Naive B cell (primary cell): Measurements from ENCODE around the gene ZNF185. TPM values are rescaled to one million over a fixed set of nuclear protein-coding genes. Genes with fewer than 3 reads are reported as not detected.

ENCODE experiments used
- ATAC-seq, 2 donors: fragments of 150-1000 bp; cut with Tn5 transposase; 2 replicates each; pipeline ENCODE4 v1.10.0; 2021; ENCODE audit warnings: low read depth in 2 of 2, mild to moderate bottlenecking in 2 of 2, moderate library complexity in 2 of 2
- DNase-seq: peaks from one replicate; pipeline ENCODE4 v3.0.0; 2022
- H3K27ac Mint-ChIP-seq, 6 donors: one replicate each; pipeline ENCODE4 v1.8.0; 2020 to 2022; ENCODE audit warnings: mild to moderate bottlenecking in 6 of 6, mixed read lengths in 6 of 6, moderate library complexity in 5 of 6, inconsistent platforms in 2 of 6
- H3K27me3 Mint-ChIP-seq, 3 donors: one replicate each; pipeline ENCODE4 v1.8.0; 2021 to 2022; ENCODE audit warnings: mixed read lengths in 3 of 3, mild to moderate bottlenecking in 1 of 3
- H3K36me3 Mint-ChIP-seq, 2 donors: one replicate each; pipeline ENCODE4 v1.8.0; 2020 to 2022; ENCODE audit warnings: mixed read lengths in 2 of 2, inconsistent platforms in 1 of 2, mild to moderate bottlenecking in 1 of 2
- H3K4me1 Mint-ChIP-seq, 3 donors: one replicate each; pipeline ENCODE4 v1.8.0; 2020 to 2022; ENCODE audit warnings: mixed read lengths in 3 of 3, inconsistent platforms in 1 of 3, mild to moderate bottlenecking in 1 of 3, moderate library complexity in 1 of 3
- H3K4me3 Mint-ChIP-seq, 8 donors: one replicate each; pipeline ENCODE4 v1.8.0; 2020 to 2022; ENCODE audit warnings: mild to moderate bottlenecking in 8 of 8, mixed read lengths in 8 of 8, moderate library complexity in 8 of 8, inconsistent platforms in 2 of 8
- H3K9me3 Mint-ChIP-seq, 7 donors: one replicate each; pipeline ENCODE4 v1.8.0; 2020 to 2022; ENCODE audit warnings: mixed read lengths in 7 of 7, mild to moderate bottlenecking in 5 of 7, inconsistent platforms in 2 of 7, moderate library complexity in 1 of 7
- polyA plus RNA-seq, 6 donors: library from polyadenylated mRNA; unstranded; fragments of 300-500 nt; fragmentation: Illumina TruSeq; gene quantifications; one replicate each; pipeline ENCODE4 v1.2.3, GENCODE V29; 2021; ENCODE audit warnings: low read depth in 6 of 6

ZNF185 gene
- polyA plus RNA-seq, 6 donors from 2014 or later = 0.55 to 4.3 (median 2.4) TPM

DNA sequence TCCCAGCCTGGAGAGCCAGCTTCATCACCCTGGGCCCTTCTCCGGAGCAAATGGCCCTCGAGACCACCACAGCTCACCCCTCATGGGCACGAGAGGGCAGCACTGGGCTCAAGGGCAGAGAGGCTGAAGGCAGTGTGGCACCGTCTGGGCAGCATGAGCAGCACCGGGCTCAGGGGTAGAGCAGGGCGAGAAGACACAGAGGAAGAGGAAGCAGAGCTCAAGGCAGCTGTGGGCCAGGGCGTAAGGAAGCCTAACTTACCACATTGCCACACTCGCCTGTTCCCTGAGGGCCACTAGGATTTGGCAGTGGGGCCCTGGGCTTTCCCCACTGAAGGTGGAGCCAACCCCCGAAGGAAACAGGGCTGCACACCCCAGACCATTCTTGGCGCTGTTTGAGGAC lies 15.5 kb downstream of the ZNF185 start:
- Mint-ChIP-seq H3K4me3 (peak overlapping the region in 1 of 8 donors; percentile 67), H3K27me3 (peaks cover 0 to 8% (median 3%) of the 10 kb centered on the region in 3 donors), H3K36me3 (no peaks in the 10 kb centered on the region), H3K9me3 (peaks cover 0 to 4% (median 0%) of the 10 kb centered on the region in 7 donors), H3K4me1 (peaks cover 0 to 10% (median 8%) of the 10 kb centered on the region in 3 donors), H3K27ac (no peak overlapping the region)
- DNase-seq (no peak), ATAC-seq (no peak)

- Mint-ChIP-seq H3K36me3 (no peaks in the 10 kb centered on the region), H3K9me3 (peaks cover 0 to 4% (median 0%) of the 10 kb centered on the region in 7 donors), H3K4me1 (peaks cover 0 to 12% (median 8%) of the 10 kb centered on the region in 3 donors), H3K27me3 (peaks cover 0 to 7% (median 3%) of the 10 kb centered on the region in 3 donors), H3K27ac (no peak overlapping the region), H3K4me3 (no peak overlapping the region)
- DNase-seq = no peak
- no peak for ATAC-seq
These were observed 16.0 kb downstream of the ZNF185 start for GRCh38 chrX:152913910-152914309.

- ATAC-seq (peak; percentile 58 to 81), DNase-seq (peak; percentile 17)
- peak overlapping the region in 1 of 6 donors; percentile 44 for H3K27ac Mint-ChIP-seq
These were observed 17.8 kb downstream of the ZNF185 start for GRCh38 chrX:152915541-152916241.

DNA sequence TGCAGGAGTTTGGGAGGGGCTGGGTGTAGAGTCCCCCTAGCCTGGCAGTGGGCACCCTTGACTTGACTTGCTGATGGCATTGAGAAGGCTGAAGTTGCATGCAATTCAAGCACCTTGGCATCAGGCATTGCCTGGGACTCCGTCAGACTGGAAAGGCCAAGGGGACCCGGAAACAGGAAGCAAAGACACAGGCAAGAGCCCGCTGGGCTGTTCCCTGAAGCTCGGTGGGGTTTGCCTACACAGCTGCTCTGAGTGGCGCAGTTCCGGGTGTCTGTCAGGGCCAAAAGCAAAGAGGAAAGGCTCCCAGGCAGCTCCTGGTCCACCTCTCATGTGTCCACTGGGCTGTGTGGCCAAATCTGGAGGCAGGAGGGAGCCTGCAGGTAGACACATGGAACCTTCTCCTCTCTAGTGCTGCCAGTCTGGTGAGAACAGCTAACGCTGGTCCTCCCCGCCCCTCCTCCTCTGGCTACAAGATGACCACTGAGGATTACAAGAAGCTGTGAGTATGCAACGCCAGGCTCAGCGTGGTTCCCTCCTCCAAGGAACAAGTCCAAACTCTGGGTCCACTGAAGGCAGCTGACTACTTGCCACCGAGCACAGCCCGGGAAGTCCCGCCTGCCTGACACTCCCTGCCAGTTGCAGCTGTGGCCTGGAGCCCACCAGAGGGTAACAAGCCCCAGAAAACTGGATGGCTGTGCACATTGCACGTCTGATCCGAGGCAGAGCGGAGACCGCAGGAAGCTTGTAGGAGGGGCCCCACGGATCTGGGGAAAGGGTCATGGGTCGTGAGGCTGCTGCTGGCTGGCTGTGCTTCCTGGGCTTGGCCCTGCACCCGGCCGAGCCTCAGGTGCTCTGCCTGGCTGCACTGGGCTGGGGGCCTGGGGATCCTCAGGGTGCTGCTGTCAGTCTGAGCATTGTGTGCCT lies 20.1 kb downstream of the ZNF185 start:
- no peak overlapping the region for H3K27ac Mint-ChIP-seq
- peaks cover 0 to 10% (median 5%) of the 10 kb centered on the region in 3 donors for H3K4me1 Mint-ChIP-seq
- no peak for ATAC-seq
- no peaks in the 10 kb centered on the region for H3K36me3 Mint-ChIP-seq
- H3K9me3 Mint-ChIP-seq = no peaks in the 10 kb centered on the region
- no peak for DNase-seq
- H3K4me3 Mint-ChIP-seq = no peak overlapping the region
- H3K27me3 Mint-ChIP-seq = peaks cover 0 to 7% (median 3%) of the 10 kb centered on the region in 3 donors

More at GRCh38 chrX:152915541-152916241, 17.8 kb downstream of the ZNF185 start:
- peaks cover 0 to 4% (median 0%) of the 10 kb centered on the region in 7 donors for H3K9me3 Mint-ChIP-seq
- H3K4me1 Mint-ChIP-seq = peaks cover 0 to 13% (median 5%) of the 10 kb centered on the region in 3 donors
- H3K36me3 Mint-ChIP-seq = no peaks in the 10 kb centered on the region
- peaks cover 0 to 7% (median 3%) of the 10 kb centered on the region in 3 donors for H3K27me3 Mint-ChIP-seq
- no peak overlapping the region for H3K4me3 Mint-ChIP-seq

DNA sequence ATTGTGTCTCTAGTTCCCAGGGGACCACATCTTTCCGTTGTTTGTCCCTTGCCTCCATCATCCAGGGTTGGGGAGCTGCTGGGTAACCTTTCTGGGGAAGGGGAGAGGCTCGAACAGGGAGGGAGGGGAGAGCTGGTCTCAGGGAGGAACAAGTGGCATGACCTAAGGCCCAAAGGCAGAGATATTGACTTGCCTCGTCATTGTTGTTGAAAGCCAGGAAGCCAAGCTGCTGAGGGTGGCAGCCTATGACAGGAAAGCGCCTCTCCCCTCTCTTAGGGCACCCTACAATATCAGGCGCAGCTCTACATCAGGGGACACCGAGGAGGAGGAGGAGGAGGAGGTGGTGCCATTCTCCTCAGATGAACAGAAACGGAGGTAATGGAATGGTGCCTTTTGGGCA lies 20.8 kb downstream of the ZNF185 start:
- H3K4me3 Mint-ChIP-seq = no peak overlapping the region
- DNase-seq = no peak
- H3K27me3 Mint-ChIP-seq = peaks cover 0 to 7% (median 3%) of the 10 kb centered on the region in 3 donors
- H3K4me1 Mint-ChIP-seq = peaks cover 0 to 10% (median 5%) of the 10 kb centered on the region in 3 donors
- H3K36me3 Mint-ChIP-seq = no peaks in the 10 kb centered on the region
- ATAC-seq = no peak
- H3K9me3 Mint-ChIP-seq = no peaks in the 10 kb centered on the region
- H3K27ac Mint-ChIP-seq = no peak overlapping the region

DNA sequence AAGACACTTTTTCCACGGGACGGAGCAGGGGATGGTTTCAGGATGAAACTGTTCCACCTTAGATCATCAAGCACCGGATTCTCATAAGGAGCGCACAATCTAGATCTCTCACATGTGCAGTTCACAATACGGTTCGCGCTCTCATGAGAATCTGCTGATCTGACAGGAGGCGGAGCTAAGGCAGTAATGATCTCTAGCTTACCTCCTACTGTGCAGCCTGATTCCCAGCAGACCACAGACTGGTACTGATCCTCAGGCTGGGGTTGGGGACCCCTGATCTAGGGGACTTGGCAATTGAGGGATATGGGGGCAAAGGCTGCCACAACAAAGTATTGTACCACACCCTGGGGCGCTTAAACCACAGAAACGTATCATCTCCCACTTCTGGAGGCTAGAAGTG lies 25.7 kb downstream of the ZNF185 start:
- H3K27me3 Mint-ChIP-seq = no peaks in the 10 kb centered on the region
- no peak overlapping the region for H3K4me3 Mint-ChIP-seq
- peaks cover 0 to 10% (median 4%) of the 10 kb centered on the region in 3 donors for H3K4me1 Mint-ChIP-seq
- no peaks in the 10 kb centered on the region for H3K36me3 Mint-ChIP-seq
- H3K9me3 Mint-ChIP-seq = no peaks in the 10 kb centered on the region
- no peak for ATAC-seq
- no peak for DNase-seq
- H3K27ac Mint-ChIP-seq = no peak overlapping the region

GRCh38 chrX:152925835-152926234 lies 28.0 kb downstream of the ZNF185 start:
- Mint-ChIP-seq H3K27ac (no peak overlapping the region), H3K4me1 (peaks cover 0 to 6% (median 4%) of the 10 kb centered on the region in 3 donors), H3K9me3 (no peaks in the 10 kb centered on the region), H3K27me3 (peaks cover 4 to 12% (median 11%) of the 10 kb centered on the region in 3 donors), H3K36me3 (no peaks in the 10 kb centered on the region), H3K4me3 (no peak overlapping the region)
- ATAC-seq (no peak), DNase-seq (no peak)

- peak; percentile 17 for DNase-seq
- H3K27ac Mint-ChIP-seq = peak overlapping the region in 1 of 6 donors; percentile 66
- H3K4me1 Mint-ChIP-seq = peaks cover 0 to 6% (median 4%) of the 10 kb centered on the region in 3 donors
- H3K9me3 Mint-ChIP-seq = no peaks in the 10 kb centered on the region
- peak overlapping the region in 1 of 8 donors; percentile 0 for H3K4me3 Mint-ChIP-seq
- no peaks in the 10 kb centered on the region for H3K36me3 Mint-ChIP-seq
- peak; percentile 61 to 67 for ATAC-seq
- peaks cover 4 to 12% (median 11%) of the 10 kb centered on the region in 3 donors for H3K27me3 Mint-ChIP-seq
These were observed 28.4 kb downstream of the ZNF185 start for GRCh38 chrX:152926279-152926678.

DNA sequence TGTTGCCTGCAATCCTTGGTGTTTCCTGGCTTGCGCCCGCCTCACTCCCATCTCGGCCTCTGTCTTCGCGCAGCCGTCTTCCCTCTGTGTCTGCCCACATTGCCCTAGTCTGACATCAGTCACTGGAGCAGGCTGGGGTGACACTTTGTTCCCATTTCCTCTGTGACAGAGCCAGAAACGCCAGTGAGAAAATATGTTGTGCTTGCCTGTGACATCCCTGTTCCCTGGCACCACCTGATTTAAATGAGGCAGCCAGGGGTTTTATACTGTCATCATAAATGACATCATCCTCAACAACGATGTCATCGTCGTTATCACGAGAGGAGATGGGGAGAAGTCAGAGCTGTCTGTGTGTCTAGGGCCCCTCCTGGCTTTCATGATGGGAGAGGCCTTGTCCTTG lies 29.1 kb downstream of the ZNF185 start:
- Mint-ChIP-seq H3K27me3 (peaks cover 4 to 12% (median 11%) of the 10 kb centered on the region in 3 donors), H3K9me3 (no peaks in the 10 kb centered on the region), H3K27ac (peak overlapping the region in 2 of 6 donors; percentile 50 to 70), H3K4me1 (peaks cover 0 to 6% (median 4%) of the 10 kb centered on the region in 3 donors), H3K4me3 (peak overlapping the region in 1 of 8 donors; percentile 29), H3K36me3 (no peaks in the 10 kb centered on the region)
- no peak for ATAC-seq
- no peak for DNase-seq

- Mint-ChIP-seq H3K4me1 (peaks cover 0 to 6% (median 4%) of the 10 kb centered on the region in 3 donors), H3K9me3 (no peaks in the 10 kb centered on the region), H3K27me3 (peaks cover 4 to 12% (median 11%) of the 10 kb centered on the region in 3 donors), H3K4me3 (no peak overlapping the region), H3K36me3 (no peaks in the 10 kb centered on the region), H3K27ac (no peak overlapping the region)
- ATAC-seq (no peak), DNase-seq (no peak)
These were observed 30.2 kb downstream of the ZNF185 start for GRCh38 chrX:152927858-152928760.

DNA sequence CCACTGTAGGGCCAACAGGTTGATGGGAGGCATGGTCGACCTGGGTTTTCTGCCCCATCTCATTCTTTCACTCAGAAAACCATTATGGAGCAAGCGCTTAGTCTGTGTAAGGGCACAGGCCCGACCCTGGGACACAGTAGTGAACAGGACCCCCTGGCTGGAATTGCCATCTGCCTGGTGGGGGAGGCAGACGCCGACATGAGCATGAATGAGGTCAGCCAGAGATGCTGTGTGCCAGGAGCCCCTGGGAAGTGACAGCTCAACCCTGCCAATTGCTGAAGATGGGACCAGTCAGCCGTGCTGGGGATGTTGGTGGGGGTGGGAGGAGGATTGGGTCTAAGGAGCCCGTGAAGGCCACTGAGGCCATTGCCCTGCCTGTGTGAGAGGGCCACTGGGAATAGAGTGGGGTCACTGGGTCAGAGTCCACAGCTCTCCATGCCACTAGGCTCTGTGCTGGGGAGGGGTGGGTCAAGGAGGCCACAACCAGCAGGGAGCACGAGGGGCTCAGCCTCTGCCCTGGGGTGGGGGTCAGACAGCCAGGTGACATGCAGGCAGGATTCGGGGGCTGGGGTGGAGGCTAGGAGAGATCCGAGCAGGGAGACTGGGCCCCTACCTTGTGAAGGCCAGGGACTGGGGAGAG lies 31.0 kb downstream of the ZNF185 start:
- peaks cover 4 to 14% (median 12%) of the 10 kb centered on the region in 3 donors for H3K27me3 Mint-ChIP-seq

DNA sequence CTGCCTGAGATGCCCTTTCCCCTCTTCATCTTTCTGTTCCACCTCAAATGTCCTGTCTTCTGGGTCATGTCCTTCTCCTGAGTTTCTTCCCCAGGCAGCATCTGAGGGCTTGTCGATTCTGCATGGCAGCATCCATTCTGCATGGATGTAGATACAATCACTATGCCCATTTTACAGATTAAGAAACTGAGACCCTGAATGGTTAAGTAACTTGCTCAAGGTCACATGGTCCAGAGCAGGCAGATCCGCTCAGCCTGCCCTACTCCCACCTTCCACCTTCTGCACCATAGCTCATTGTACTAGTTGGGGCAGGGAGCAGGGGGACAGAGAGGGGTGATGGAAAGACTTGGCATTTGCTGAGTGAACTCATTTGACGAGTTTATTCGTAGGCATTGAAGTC lies 32.0 kb downstream of the ZNF185 start:
- Mint-ChIP-seq H3K4me1 (peaks cover 0 to 6% (median 4%) of the 10 kb centered on the region in 3 donors), H3K4me3 (no peak overlapping the region), H3K36me3 (no peaks in the 10 kb centered on the region), H3K27me3 (peaks cover 4 to 23% (median 17%) of the 10 kb centered on the region in 3 donors), H3K9me3 (peaks cover 0 to 2% (median 0%) of the 10 kb centered on the region in 7 donors), H3K27ac (no peak overlapping the region)
- no peak for ATAC-seq
- DNase-seq = no peak

More for the DNA sequence above, 31.0 kb downstream of the ZNF185 start:
- Mint-ChIP-seq H3K4me3 (no peak overlapping the region), H3K9me3 (no peaks in the 10 kb centered on the region), H3K36me3 (no peaks in the 10 kb centered on the region), H3K4me1 (peaks cover 0 to 6% (median 4%) of the 10 kb centered on the region in 3 donors), H3K27ac (no peak overlapping the region)
- DNase-seq = no peak
- ATAC-seq = no peak
